Measurements from ENCODE around the gene SYT5.
"Not testable (repeated sequence)": the region's sequence is repeated elsewhere in the genome, so short reads cannot be mapped to it uniquely, and the experiment has no call there.

Gene SYT5
- 1.1 to 1.9 reads per million in 2 donors for total RNA-seq

DNA sequence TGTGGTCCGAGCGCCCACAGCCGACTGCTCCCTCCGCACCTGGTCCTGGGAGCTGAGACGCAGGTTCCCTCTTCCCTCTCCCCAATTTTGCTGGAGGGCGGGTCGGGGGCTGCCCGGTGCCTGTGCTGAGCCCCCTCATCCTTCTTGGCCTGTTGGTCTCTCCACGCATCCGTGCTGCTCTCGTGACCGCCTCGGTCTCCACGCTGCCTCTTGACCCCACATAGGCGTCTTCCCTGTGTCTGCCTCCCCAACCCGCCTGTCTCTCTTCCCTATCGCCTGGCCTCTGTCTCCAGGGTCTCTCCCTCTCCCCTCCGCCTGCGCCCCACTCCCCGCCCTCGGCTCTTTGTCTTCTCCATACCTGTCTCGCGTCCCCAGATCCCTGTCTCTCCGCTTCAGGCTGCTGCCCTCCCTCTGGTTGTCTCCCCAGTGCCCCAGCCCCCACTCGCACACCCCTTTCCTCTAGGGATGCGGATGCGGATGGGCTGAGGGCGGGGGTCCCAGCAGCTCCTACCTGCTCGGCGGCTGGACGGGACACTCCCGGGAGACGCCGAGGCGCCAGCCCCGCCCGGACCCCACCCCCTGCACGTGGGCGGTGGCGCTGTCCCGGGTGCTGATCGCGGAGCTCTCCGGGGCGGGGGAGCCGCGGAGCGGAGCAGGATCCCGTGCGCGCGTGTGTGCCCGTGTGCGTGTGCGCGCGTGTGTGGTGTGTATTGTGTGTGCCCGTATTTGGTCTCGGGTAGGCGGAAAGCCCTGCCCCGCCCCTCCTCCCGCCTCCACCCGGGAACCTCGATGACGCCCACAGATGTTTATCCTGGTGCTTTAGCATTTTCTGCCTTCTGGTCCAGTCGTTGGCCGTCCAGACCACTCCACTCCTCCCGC, at the start of gene SYT5:
Gene SYT5 (minus strand): TSS at position 684 of the 879 bp plus-strand sequence. CDS start 1,248 bp downstream, outside the sequence.
- peak; percentile 26 to 54 (median 47) for DNase-seq

- no peak for DNase-seq
Observed at GRCh38 chr19:55229789-55230182, 49.7 kb upstream of the SYT5 start.

DNA sequence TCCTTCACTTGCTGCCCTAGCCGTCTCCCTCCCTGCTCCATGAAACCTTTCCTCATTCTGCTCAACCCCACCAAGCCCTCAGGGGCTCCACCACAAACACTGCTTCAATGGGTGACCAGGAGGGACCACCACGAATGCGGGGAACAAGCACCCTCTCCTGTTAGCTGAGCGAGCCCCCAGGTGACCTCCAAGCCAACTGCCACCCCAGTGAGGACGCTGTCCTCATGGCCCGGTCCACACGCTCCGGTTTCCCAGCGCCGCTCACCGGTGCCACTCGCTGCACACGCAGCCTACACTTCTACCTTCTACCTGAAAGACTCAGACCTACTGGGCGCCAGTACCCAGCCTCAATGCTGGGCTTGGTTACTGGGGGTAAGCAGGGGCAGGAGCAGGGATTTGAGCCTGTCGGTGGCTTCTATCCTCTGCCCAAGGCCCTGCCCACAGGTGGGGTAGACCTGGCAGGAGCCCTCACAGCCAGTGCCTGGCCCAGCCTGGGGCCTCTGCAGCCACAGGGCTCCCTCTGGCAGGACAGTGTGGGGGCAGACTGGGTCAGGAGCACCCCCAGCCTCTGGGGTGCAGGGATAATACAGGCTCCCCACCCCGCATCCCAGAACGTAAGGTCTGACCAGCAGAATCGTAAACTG, 49.2 kb upstream of the SYT5 start:
- no peak for DNase-seq

DNA sequence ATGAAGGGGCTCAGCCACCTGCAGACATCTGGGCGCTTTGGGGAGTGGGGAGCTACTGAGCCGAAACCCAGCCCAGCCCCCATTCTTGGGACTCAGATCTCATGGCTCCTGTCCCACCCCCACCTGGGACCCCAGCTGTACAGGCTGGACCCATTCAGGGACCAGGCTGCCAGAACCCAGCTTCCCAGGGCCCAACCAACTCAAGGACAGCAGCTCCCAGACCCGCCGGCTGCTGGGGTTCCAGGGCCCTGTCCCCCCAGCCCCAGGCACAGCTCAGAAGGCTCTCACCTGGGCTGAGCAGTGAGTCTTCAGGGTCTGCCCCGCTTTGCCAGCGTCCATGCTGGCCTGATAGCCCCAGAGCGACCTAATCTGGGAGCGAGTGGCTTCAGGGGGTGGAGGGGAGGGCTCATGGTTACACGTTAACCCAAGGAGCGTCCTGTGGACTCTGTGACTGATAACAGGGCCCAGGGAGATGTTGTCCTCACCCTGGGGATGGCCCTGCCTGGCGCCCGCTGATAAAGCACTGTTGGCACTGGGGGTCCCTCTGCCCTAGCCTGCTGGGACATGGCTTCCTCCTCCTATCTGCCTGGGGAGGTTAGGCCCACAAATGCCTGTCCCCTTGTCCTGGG, 48.4 kb upstream of the SYT5 start, which contains the start of gene TMEM86B:
Gene TMEM86B (minus strand): TSS at position 361 of the 629 bp plus-strand sequence. CDS start 22 bp downstream, at position 339.
- no peak for DNase-seq

DNA sequence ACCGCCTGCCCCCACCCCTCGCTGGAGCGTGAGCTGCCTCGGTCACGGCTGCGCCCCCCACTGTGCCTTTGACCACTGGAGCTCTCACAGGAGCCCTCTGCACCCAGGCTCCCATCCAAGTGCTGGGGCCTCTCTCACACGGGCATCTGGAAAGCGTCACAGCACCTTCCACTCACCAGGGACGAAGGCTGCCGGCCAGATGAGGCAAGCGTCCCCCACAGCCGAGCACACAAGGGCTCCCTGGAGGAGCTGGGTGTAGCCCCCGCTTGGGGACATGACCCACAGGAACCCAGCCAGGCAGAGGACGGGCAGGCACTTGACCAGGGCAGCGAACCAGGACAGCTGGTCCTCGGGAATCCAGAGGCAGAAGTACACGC, 47.9 kb upstream of the SYT5 start:
- no peak for DNase-seq

DNA sequence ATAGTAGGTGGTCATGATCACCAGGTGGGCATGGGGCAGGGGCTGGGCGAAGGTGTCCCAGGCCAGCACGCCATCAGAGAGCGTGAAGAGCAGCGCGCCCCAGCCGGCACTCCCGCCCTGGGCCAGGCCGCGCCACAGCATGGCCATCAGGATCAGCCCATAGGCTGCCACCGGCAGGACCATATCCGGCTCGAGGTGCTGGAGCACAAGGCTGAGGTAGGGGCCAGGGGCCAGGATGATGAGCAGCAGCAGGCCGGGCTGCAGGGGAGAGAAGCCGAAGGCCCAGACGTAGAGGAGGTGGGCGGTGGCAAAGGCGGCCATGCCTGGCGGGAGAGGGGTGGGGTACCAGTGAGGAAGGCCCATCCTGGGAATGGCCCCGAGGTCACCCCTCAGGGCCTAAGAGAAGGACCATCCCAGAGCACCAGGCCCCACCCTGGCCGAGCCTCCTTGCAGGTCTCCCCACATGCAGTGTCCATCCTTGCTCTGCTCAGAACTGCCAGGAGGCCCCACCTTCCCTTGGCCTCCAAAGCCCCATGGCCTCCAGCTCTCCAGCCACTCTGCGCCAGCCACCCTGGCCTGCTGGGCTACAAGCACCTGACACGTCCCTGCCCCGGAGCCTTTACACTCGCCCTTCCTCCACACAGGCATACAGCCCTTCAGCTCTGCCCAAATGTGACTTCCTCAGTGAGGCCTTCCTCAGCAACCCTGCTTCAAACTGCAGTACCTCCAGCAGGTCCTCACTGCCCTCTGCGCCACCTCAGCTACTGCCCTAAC, 47.3 kb upstream of the SYT5 start:
- no peak for DNase-seq

GRCh38 chr19:55226788-55227187, 46.7 kb upstream of the SYT5 start:
- no peak for DNase-seq

DNA sequence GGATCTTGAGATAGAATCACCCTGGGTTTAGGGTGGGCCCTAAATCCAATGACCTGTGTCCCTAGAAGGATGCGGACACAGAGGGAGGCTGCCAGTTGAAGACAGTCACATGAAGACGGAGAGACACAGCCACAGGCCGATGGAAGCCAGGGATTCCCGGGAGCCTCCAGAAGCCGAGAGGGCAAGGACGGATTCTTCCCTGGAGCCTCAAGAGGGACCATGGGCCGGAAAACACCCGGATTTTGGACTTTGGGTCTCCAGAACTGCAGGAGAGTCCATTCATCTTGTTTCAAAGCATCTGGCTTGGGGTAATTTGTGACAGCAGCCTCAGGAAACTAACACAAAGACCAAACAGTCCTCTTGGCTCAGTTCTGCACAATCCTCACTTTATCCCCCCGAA, 46.2 kb upstream of the SYT5 start:
- no peak for DNase-seq

GRCh38 chr19:55225415-55225958, 45.4 kb upstream of the SYT5 start:
- no peak for DNase-seq

DNA sequence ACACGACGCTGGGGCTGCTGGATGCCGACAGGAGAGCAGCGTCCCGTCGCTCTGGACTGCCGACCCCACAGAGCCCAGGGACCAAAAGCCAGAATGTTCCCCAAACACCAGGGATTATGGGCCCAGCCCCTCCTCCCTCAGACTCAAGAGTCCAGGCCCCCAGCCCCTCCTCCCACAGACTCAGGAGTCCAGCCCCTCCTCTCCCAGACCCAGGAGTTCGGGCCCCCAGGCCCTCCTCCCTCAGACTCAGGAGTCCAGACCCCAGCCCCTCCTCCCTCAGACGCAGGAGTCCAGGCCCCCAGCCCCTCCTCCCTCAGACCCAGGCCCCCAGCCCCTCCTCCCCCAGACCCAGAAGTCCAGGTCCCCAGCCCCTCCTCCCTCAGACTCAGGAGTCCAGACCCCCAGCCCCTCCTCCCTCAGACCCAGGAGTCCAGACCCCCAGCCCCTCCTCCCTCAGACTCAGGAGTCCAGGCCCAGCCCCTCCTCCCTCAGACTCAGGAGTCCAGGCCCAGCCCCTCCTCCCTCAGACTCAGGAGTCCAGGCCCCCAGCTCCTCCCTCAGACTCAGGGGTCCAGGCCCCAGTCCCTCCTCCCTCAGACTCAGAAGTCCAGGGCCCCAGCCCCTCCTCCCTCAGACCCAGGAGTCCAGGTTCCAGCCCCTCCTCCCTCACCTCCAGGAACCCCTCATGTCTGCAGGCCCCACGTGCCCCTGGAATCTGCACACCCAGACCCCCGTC, 44.8 kb upstream of the SYT5 start:
- DNase-seq = not testable (repeated sequence)

DNA sequence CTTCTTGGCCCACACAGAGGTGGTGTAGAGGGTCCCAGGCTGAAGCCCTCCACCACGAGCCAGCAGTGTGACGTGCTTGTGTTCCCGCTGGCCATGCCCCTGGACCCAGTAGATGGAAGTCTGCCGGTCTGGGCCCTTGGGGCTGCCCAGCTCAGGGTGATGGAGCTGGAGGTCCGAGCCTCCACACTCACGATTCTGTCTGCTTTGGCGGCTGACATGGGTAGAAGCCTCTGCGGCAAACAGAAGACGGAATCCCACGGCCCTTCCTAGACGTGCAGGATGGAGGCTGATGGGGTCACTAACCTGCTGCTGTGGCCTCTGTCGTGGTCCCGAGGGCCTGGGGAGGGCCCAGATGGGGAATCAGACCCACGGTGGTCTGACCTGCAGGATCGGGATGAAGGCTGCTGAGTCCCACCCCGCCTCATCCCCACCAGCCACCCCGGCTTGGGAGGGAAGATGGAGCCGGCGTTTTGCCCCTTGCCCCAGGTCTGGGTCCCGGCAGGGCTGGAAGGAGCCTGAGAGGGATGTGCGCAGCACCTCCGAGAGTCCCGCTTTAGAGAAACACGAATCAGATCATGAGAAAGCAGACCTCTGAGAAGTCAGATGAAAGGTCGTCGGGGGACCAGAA, 44.1 kb upstream of the SYT5 start:
- no peak for DNase-seq

DNA sequence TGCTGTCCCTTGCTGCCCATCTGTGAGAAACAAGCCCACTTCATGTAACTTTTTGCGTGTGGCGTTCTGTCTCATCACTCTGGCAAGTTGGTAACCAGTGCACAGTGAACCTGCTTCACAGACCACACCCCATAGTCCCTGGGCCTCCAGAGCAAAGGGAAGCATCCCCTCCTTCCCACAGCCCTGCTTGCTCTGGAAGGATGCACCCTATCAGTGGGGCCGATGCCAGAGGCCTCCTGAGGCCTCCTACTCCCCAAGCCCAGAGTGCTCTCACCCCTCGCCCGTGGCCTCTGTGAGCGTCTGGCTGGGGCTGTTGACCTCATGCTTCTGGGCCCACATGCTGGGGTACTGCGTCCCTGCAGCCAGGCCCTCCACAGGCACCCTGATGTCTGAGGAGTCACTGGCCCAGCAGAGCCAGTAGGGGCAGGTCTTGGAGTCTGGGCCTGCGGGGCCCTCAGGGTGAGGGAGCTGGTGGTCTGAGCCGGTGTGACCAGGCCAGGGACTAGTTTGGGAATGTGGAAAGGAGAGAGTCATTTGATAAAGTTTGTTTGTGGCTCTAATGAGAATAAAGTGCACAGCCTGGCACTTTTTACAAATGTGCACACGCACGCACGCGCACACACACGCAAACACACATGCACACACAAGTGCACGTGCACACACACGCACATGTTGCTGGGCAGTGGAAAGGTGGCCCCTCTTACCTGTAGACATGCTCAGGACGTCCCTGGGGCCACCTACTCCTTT, 43.4 kb upstream of the SYT5 start:
- no peak for DNase-seq

DNA sequence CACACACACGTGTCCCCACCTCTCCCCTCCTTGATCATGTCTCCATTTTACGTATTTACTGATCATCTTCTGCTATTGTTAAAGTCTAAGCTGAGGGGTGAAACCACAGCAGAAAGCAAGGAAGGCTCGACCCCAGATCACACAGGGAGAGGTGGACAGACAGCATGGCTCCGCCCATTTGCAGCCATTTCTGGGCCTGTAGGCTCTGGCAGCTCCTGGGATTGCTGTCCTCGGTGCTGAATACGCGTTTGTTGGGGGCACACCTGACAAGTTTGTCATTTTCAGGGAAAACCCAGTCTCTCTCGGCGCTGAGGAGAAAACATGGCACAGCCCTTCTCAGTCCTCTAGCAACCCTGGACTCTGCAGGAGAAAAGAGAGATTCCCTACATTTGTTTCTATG, 40.4 kb upstream of the SYT5 start:
- DNase-seq = no peak

DNA sequence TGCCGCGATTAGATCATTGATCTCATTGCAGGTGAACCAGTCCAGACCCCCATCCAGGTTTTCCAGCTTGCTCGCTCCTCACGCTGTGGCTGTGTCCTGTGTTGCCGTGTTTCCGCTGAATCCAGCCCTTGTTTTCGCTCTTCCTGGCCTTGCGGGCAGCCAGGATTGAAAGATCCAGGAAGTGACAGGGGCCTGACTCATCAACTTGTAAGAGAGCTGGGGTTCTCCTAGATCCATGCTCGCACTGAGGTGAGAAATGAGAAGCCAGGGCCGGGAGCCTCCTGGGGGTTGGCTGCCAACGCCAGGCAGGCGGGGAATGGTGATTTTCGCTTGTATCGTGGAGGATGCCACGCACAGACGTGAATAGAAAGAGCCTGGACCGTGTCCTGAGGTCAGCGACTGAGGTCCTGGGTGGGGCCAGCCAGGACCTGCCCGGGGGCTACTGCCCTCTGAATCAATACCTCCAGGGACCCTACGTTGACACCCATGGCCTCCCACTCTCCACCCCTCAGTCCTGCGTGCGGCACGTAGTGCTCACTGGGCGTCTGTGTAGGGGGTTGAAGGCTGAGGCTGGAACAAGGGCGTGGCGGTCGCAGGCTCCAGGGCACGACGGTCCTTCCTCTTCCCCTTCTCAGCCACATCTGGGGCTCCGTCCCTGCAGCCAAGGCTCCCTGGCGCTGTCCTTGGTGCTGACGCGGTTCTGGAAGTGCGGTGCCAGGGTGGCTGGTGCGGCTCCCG, 36.5 kb upstream of the SYT5 start:
- peak in 2 of 5 experiments; percentile 25 to 50 for DNase-seq

GRCh38 chr19:55213547-55213946, 33.5 kb upstream of the SYT5 start:
- no peak for DNase-seq

DNA sequence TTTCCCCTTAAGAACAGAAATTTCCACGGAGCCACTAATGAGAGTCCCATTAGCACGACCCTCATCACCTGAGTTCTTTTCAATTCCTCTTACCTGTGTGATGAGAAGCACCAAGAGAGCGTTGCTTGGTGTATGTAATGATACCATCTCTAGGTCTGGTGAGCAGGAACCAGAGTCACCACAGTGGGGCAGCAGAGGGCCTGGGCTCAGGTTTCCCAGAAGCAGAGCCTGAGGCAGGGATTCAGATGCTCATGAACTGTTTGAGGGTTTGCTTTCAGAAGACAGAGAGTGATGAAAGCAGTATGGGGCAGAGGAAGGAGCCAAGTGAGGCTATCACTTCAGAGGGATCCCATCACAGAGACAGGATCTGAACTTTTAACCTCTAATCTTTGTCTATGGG, 32.4 kb upstream of the SYT5 start:
- peak in 2 of 5 experiments; percentile 25 to 57 for DNase-seq

GRCh38 chr19:55209693-55210472, 29.8 kb upstream of the SYT5 start:
- no peak for DNase-seq

- no peak for DNase-seq
Observed at GRCh38 chr19:55208880-55209692, 29.0 kb upstream of the SYT5 start, which contains the start of gene PTPRH. PTPRH (minus strand) TSS chr19:55209501; CDS start chr19:55209433, 68 bp downstream.

Data from T-helper 2 cell (primary cell).